GM19193 (cell line): ENCODE data around the gene TOM1L1.

Source experiments
- POLR2A ChIP-seq: IDR thresholded peaks from 4 replicates; pipeline ENCODE4 v1.6.1; 2011; ENCODE audit not compliant: insufficient read depth, insufficient read length; ENCODE audit errors: extremely low read depth

The TOM1L1 gene

GRCh38 chr17:54887787-54888186 is 12.9 kb upstream of the TOM1L1 start:
- TF ChIP-seq POLR2A, result no peak

DNA sequence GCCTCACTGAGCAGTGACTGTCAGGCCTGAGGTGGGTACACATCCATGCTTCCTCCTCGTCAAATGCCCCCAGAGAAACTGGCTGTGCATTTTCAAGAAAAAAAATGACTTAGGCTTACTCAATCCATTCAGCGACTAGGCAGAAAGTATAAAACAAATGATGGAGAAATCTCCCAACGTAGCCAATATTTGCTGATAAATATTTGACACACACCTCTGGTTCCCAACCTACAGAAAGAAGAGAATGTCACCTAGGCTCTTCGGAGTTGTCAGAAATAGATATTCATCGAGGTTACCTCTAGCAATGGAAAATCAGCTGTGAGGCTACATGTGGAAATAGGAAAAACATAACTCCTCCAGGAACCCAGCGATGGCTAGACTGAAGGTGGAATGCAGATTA is 12.4 kb upstream of the TOM1L1 start:
- no peak for TF ChIP-seq POLR2A

DNA sequence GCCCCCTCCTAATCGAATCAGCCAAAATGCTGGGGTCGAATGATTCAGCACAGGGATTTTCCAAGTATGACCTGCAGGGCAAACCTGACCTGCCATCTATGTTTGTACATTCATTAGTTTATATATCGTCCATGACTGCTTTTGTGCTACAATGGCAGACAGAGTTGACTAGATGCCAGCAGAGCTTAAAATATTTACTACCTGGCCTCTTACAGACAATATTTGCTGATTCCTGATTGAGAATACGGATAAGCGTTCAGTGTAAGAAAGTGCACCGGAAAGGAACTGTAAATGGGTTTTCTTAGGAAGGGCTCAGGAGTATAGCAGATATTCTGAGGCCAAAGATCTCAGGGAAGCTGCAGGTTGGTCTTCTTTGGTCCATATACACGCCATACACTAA is 11.7 kb upstream of the TOM1L1 start:
- no peak for TF ChIP-seq POLR2A

- TF ChIP-seq POLR2A, result no peak
Measured at GRCh38 chr17:54891176-54891821, 9.4 kb upstream of the TOM1L1 start.

GRCh38 chr17:54892360-54892759 is 8.3 kb upstream of the TOM1L1 start:
- TF ChIP-seq POLR2A, result no peak

DNA sequence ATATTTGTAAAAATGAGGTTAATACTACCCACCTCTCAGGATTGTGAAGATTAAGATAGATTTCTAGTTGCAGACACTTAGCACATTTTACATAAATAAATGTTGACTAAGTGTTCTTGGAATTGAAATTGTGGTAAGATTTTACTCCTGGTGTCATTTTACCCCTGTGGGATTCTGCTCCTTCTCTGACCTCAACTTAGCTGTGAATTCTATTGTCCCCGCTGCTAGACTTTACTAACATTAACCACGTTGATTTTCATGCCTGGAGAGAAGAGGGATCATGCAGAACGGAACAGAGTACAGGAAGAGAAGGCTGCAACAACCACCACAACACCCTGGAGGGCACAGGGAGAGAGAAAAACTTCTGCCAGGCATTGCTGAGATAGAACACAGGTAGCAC is 2.1 kb upstream of the TOM1L1 start:
- TF ChIP-seq POLR2A, result no peak

DNA sequence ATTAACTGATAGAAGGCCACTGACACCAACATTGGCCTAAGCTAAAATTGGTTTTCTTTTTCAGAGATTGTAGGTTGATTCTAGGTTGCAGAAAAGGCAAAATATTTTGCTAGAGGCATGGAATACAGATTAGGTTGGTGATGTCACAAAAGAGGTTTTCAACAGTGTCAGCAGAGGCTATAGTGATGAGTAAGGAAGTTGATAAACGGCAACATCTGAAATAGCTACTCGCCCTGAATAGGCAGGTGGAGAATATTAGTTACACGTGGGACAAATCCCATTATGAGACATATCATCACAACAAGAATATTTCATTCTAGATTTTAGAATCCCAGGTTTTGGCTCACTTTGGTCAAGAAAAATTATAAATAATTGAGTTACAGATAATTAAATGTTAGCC is 1.5 kb upstream of the TOM1L1 start:
- no peak for TF ChIP-seq POLR2A

- no peak for TF ChIP-seq POLR2A
Measured at GRCh38 chr17:54899721-54900456, 763 bp upstream of the TOM1L1 start.

GRCh38 chr17:54901230-54901822 is 674 bp downstream of the TOM1L1 start:
- no peak for TF ChIP-seq POLR2A

- no peak for TF ChIP-seq POLR2A
Measured at GRCh38 chr17:54902017-54902416, 1.4 kb downstream of the TOM1L1 start.

- TF ChIP-seq POLR2A, result no peak
Measured at GRCh38 chr17:54902611-54903010, 2.0 kb downstream of the TOM1L1 start.

DNA sequence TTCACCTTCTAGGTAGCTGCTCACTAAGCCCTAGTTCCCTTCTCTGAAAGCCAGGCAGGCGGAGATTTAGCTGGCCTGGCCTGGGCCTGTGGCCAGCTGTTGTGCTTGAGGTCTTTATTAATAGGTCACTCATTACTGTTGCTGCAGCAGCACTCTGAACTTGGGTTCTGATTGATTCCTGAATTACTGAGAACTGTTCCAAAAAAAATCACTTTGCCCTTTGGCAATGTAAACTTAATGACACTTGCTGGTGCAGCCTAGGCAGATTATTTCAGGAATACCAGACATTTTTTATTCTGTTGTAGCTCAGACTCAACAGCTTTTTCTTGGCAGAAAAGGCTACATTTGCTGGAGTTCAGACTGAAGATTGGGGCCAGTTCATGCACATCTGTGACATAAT is 2.7 kb downstream of the TOM1L1 start:
- TF ChIP-seq POLR2A, result no peak

GRCh38 chr17:54906683-54907082 is 6.0 kb downstream of the TOM1L1 start:
- TF ChIP-seq POLR2A, result no peak

DNA sequence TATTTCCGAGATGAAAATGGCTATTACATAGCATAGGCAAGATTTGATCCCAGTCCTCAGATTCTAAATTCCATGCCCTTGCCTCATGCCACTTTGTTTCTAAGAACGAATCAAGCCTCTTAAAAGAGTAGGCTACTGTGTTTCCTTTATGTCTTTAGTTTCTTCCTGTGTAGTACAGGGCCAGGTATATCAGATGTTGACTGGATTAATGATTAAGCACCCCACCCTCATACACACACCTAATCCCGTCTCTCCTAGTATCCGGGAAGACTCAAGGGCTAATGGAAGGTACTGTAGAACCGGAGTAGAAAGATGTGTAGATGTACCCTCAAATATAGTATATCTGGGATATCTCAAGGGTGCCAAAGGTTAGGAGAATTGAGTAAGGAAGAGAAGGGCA is 6.7 kb downstream of the TOM1L1 start:
- TF ChIP-seq POLR2A, result no peak

GRCh38 chr17:54909766-54910165 is 9.1 kb downstream of the TOM1L1 start:
- TF ChIP-seq POLR2A, result no peak

DNA sequence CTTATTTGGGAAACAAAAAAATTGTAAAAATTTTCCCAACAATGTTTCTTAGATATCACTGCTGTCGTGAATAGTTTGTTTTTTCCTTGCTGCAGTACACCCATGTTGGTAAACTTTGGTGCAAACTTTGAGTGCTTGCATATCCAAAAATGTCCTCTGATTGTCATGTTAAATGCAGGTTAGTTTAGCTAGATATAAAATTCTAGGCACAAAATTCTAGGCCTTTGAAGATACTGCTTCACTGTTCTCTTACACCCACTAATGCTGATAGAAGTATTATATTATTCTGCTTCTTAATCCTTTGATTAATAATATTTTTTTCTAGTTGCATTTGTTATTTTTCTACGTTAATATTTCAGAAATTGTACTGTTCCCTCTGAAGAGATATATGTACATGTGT is 16.1 kb downstream of the TOM1L1 start:
- no peak for TF ChIP-seq POLR2A
